ENCODE data around the gene MAGI1.

DNA sequence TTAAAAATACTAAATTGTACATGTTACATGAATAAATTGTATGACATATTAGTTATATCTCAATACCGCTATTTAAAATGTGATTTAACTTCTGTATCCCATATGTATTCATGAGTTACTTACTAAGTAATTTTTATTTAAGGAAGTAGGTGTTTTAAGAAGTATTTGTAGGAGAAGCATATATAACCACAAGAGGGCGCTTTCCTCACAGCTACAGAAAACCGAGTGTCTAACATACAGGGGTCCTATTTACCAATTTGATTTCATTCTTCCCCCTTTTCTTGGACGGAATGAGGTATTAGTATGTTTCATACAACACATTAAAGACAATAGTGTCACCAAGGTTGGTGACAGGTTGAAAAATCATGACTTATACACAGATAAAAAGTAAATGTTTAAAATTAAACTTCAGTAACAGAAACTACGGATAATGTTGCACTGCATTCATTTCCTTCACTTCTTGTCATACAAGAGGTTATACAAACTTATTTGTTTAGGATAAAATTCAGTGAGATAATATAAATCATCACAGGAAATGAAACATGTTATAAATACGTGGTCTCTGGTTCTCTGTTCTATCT lies 253.6 kb downstream of the MAGI1 start:
- TF ChIP-seq POLR2A (IDR thresholded peaks at IDR 0.05): no peak
- TF ChIP-seq, protein P1, sequence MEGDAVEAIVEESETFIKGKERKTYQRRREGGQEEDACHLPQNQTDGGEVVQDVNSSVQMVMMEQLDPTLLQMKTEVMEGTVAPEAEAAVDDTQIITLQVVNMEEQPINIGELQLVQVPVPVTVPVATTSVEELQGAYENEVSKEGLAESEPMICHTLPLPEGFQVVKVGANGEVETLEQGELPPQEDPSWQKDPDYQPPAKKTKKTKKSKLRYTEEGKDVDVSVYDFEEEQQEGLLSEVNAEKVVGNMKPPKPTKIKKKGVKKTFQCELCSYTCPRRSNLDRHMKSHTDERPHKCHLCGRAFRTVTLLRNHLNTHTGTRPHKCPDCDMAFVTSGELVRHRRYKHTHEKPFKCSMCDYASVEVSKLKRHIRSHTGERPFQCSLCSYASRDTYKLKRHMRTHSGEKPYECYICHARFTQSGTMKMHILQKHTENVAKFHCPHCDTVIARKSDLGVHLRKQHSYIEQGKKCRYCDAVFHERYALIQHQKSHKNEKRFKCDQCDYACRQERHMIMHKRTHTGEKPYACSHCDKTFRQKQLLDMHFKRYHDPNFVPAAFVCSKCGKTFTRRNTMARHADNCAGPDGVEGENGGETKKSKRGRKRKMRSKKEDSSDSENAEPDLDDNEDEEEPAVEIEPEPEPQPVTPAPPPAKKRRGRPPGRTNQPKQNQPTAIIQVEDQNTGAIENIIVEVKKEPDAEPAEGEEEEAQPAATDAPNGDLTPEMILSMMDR (IDR thresholded peaks at IDR 0.05): peak; percentile 57 to 86 (median 68)
- TF ChIP-seq POLR2AphosphoS5 (IDR thresholded peaks at IDR 0.05): no peak

Data from prostate gland (tissue), 2 donors.